Kidney (tissue), 22 donors: Measurements from ENCODE around the gene UBIAD1. TPM values are rescaled to one million over a fixed set of nuclear protein-coding genes. Genes with fewer than 3 reads are reported as not detected.

Source experiments
- DNase-seq, 5 donors: peaks; one replicate each; pipeline ENCODE4 v3.0.0-alpha.2; 2013 to 2020
- FAIRE-seq: peaks from 2 replicates; lab custom pipeline; 2012; peaks lifted over from hg19 to GRCh38; lab: Jason Lieb, UNC
- H3K27ac ChIP-seq, 2 donors: one replicate each; pipeline ENCODE4 v1.7.0; 2013; ENCODE audit warnings: low read depth in 2 of 2, low read length in 2 of 2, inconsistent platforms in 1 of 2
- H3K27me3 ChIP-seq: one replicate; pipeline ENCODE4 v1.7.1; 2013; ENCODE audit warnings: low read length, inconsistent platforms; ENCODE audit not compliant: control insufficient read depth, insufficient read depth
- H3K36me3 ChIP-seq, 3 donors: one replicate each; pipeline versions ENCODE4 v1.7.0 to v1.7.1; 2013; ENCODE audit warnings: low read length in 3 of 3, control low read depth in 1 of 3, inconsistent platforms in 1 of 3; ENCODE audit not compliant: insufficient read depth in 3 of 3, control insufficient read depth in 2 of 3
- H3K4me1 ChIP-seq, 3 donors: one replicate each; pipeline versions ENCODE4 v1.7.0 to v1.7.1; 2013; ENCODE audit warnings: low read length in 3 of 3, inconsistent platforms in 1 of 3, low read depth in 1 of 3; ENCODE audit not compliant: control insufficient read depth in 2 of 3, insufficient read depth in 2 of 3
- H3K4me3 ChIP-seq, 3 donors: one replicate each; pipeline versions ENCODE4 v1.7.0 to v1.8.1; 2013; ENCODE audit warnings: low read length in 3 of 3, control low read depth in 1 of 3, inconsistent platforms in 1 of 3
- H3K9ac ChIP-seq, 3 donors: one replicate each; pipeline versions ENCODE4 v1.7.0 to v1.7.1; 2013; ENCODE audit warnings: low read length in 3 of 3, control low read depth in 1 of 3, inconsistent platforms in 1 of 3
- H3K9me3 ChIP-seq, 3 donors: one replicate each; pipeline versions ENCODE4 v1.7.0 to v1.7.1; 2013; ENCODE audit warnings: low read length in 3 of 3, control low read depth in 1 of 3, inconsistent platforms in 1 of 3; ENCODE audit not compliant: control insufficient read depth in 2 of 3, insufficient read depth in 1 of 3
- CTCF ChIP-seq: IDR thresholded peaks from 3 replicates; pipeline ENCODE4 v1.5.1; 2012; ENCODE audit warnings: mild to moderate bottlenecking, moderate library complexity, borderline replicate concordance; ENCODE audit not compliant: insufficient read depth; ENCODE audit errors: extremely low read depth
- intact Hi-C: fragments of 100-400 bp; cut with DNase I; formaldehyde crosslinking; loops from one replicate; pipeline ENCODE4 v1.11.1; 2022
- long read RNA-seq, 10 donors: library from polyadenylated mRNA in 1 of 10; unstranded in 1 of 10; transcript quantifications; one replicate each; pipeline ENCODE4 v2.0.0 and lab custom pipeline, GENCODE V29; 2021 to 2026
- polyA plus RNA-seq: library from polyadenylated mRNA; stranded (reverse); fragments of 350-450 nt; fragmentation: Illumina TruSeq; extraction: RNeasy Lipid Tissue Mini Kit (QIAGEN cat#74804); gene quantifications from one replicate; pipeline ENCODE4 v1.2.3, GENCODE V29; 2014; ENCODE audit warnings: low read depth, low replicate concordance; ENCODE audit not compliant: insufficient read depth
- total RNA-seq: library from RNA; stranded (reverse); fragmentation: NEBNext Ultra II Directional; extraction: Animal tissue kit (Norgen Biotek cat#: 25700); gene quantifications from one replicate; pipeline ENCODE4 v1.2.1, GENCODE V29; 2021
- donor health status: control.
- donor health status: control.
- donor health status: control.
- donor health status: control.
- donor health status: control.
- donor health status: DM: yes; HTN: yes; CAD: no.
- donor health status: Normal renal cell carcinoma (clear cell type).

Gene UBIAD1
- total RNA-seq (14.0 TPM), polyA plus RNA-seq (5.6 TPM)
- long read RNA-seq, donor 1, transcript UBIAD1-202 (2 exons, 3,646 nt), result major isoform, 8 of 8 reads
- long read RNA-seq, donor 1, partial matches to known transcripts, result 0 of 8 reads
- long read RNA-seq, donor 1, other reads (novel, unspliced or antisense), result 0 of 8 reads
- long read RNA-seq, donor 2, transcript UBIAD1-202 (2 exons, 3,646 nt), result major isoform, 12 of 12 reads
- long read RNA-seq, donor 2, partial matches to known transcripts, result 0 of 12 reads
- long read RNA-seq, donor 2, other reads (novel, unspliced or antisense), result 0 of 12 reads
- long read RNA-seq, donor 3, transcript UBIAD1-202 (2 exons, 3,646 nt), result major isoform, 6 of 8 reads
- long read RNA-seq, donor 3, partial matches to known transcripts, result 0 of 8 reads
- long read RNA-seq, donor 3, other reads (novel, unspliced or antisense), result 0 of 8 reads
- long read RNA-seq, donor 4, transcript UBIAD1-202 (2 exons, 3,646 nt), result major isoform, 12 of 12 reads
- long read RNA-seq, donor 4, partial matches to known transcripts, result 0 of 12 reads
- long read RNA-seq, donor 4, other reads (novel, unspliced or antisense), result 0 of 12 reads
- long read RNA-seq, donor 5, result 0 reads
- long read RNA-seq, donor 6, transcript UBIAD1-202 (2 exons, 3,646 nt), result major isoform, 5 of 5 reads
- long read RNA-seq, donor 6, partial matches to known transcripts, result 0 of 5 reads
- long read RNA-seq, donor 6, other reads (novel, unspliced or antisense), result 0 of 5 reads
- long read RNA-seq, donor 7, transcript UBIAD1-202 (2 exons, 3,646 nt), result major isoform, 18 of 32 reads
- long read RNA-seq, donor 7, partial matches to known transcripts, result 0 of 32 reads
- long read RNA-seq, donor 7, other reads (novel, unspliced or antisense), result 14 of 32 reads
- long read RNA-seq, donor 8, transcript UBIAD1-202 (2 exons, 3,646 nt), result major isoform, 10 of 10 reads
- long read RNA-seq, donor 8, partial matches to known transcripts, result 0 of 10 reads
- long read RNA-seq, donor 8, other reads (novel, unspliced or antisense), result 0 of 10 reads
- long read RNA-seq, donor 9, transcript UBIAD1-202 (2 exons, 3,646 nt), result major isoform, 5 of 6 reads
- long read RNA-seq, donor 9, partial matches to known transcripts, result 0 of 6 reads
- long read RNA-seq, donor 9, other reads (novel, unspliced or antisense), result 0 of 6 reads
- long read RNA-seq, donor 10, transcript UBIAD1-202 (2 exons, 3,646 nt), result major isoform, 14 of 14 reads
- long read RNA-seq, donor 10, partial matches to known transcripts, result 0 of 14 reads
- long read RNA-seq, donor 10, other reads (novel, unspliced or antisense), result 0 of 14 reads

DNA sequence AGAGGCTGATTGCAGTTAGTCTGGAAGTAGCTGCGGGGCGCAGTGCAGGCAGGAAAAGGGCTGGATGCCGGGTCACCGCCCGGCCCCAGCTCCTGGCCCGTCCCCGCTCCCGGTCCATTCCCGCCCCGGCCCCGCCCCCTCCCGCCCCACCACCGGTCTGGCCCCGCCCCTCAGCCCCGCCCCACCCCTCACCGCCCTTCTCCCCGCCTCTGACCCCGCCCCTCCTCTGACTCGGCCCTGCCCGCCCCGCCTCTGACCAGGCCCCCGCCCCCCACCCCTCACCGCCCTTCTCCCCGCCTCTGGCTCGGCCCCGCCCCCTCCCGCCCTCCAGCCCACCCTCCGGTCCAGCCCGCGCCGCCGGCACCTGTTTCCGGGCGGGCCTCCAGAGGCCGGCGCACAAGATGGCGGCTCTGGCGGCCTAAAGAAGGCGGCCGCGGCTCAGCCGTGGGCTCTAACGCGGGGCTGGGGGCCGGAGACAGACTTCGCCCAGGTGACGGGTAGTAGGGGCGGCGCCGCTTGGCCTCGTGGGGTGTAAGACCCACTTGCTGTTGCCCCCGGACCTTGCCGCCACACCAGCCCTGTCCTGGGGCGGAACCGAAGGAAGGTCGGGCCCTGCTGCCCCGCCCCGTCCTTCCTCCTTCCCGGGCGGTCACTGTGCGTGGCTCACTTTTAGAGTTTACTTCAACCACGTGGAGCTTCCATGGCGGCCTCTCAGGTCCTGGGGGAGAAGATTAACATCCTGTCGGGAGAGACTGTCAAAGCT, at the start of gene UBIAD1:
UBIAD1 (plus strand) TSS at position 367 of the 763 bp plus-strand sequence; CDS start at position 701, 334 bp downstream.
- Histone ChIP-seq H3K27me3 (no peaks in the 10 kb centered on the region), H3K9ac (peak within 1 kb of the TSS; percentile 4 to 68 (median 62)), H3K4me3 (peak within 1 kb of the TSS; percentile 82 to 88 (median 84)), H3K36me3 (no peaks in the 10 kb centered on the region), H3K27ac (peak within 1 kb of the TSS; percentile 86 to 94), H3K9me3 (no peaks in the 10 kb centered on the region), H3K4me1 (peaks cover 0 to 5% (median 3%) of the 10 kb centered on the region in 3 donors)
- DNase-seq, result peak; percentile 92 to 96 (median 95)
- peak; percentile 12 for TF ChIP-seq CTCF
- no peak for FAIRE-seq
- intact Hi-C loops, result no loop called here

GRCh38 chr1:11227106-11228077, 45.6 kb upstream of the UBIAD1 start:
- Histone ChIP-seq H3K9me3 (no peaks in the 10 kb centered on the region), H3K4me1 (no peaks in the 10 kb centered on the region), H3K4me3 (no peak overlapping the region), H3K9ac (no peak overlapping the region), H3K36me3 (peaks cover 4 to 54% (median 32%) of the 10 kb centered on the region in 3 donors), H3K27me3 (no peaks in the 10 kb centered on the region), H3K27ac (no peak overlapping the region)
- DNase-seq (peak in 1 of 5 donors; percentile 3), FAIRE-seq (no peak)
- no peak for TF ChIP-seq CTCF
- intact Hi-C loops, result no loop called here
